ENCODE measurements around the gene RFXAP. TPM values are rescaled to one million over a fixed set of nuclear protein-coding genes. Genes with fewer than 3 reads are reported as not detected.

RFXAP gene
- total RNA-seq, 1 experiment from 2014 or later, result 11.5 TPM

- H3K36me3 Mint-ChIP-seq (ENCODE audit: insufficient read depth, unreplicated experiment), result no peaks in the 10 kb centered on the region
- H3K27me3 ChIP-seq (replicated peaks; ENCODE audit: control insufficient read depth, insufficient read depth, low read length), result no peaks in the 10 kb centered on the region; the same call in 1 of the 2 replicates
- intact Hi-C loops (cut with micrococcal nuclease; ENCODE audit: unreplicated experiment), result no loop called here
- 0 out of 2 replicates have a peak, but pooled peaks cover 5% of the 10 kb centered on the region for H3K9me3 ChIP-seq
- no peak overlapping the region for H3K4me3 ChIP-seq (ENCODE audit: low read depth, low read length)
- CTCF ChIA-PET, result no interaction called here
- no peaks in the 10 kb centered on the region for H3K4me1 Mint-ChIP-seq (ENCODE audit: low read depth, unreplicated experiment)
- no peak overlapping the region for H3K27ac Mint-ChIP-seq (ENCODE audit: unreplicated experiment)
- no TSS peak for BruUV-seq (replicated peaks)
- TF ChIP-seq, protein P1, sequence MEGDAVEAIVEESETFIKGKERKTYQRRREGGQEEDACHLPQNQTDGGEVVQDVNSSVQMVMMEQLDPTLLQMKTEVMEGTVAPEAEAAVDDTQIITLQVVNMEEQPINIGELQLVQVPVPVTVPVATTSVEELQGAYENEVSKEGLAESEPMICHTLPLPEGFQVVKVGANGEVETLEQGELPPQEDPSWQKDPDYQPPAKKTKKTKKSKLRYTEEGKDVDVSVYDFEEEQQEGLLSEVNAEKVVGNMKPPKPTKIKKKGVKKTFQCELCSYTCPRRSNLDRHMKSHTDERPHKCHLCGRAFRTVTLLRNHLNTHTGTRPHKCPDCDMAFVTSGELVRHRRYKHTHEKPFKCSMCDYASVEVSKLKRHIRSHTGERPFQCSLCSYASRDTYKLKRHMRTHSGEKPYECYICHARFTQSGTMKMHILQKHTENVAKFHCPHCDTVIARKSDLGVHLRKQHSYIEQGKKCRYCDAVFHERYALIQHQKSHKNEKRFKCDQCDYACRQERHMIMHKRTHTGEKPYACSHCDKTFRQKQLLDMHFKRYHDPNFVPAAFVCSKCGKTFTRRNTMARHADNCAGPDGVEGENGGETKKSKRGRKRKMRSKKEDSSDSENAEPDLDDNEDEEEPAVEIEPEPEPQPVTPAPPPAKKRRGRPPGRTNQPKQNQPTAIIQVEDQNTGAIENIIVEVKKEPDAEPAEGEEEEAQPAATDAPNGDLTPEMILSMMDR (IDR thresholded peaks at IDR 0.05; ENCODE audit: insufficient read depth in 1 of 2, low read depth in 1 of 2, low read length in 1 of 2, severe bottlenecking in 1 of 2, unreplicated experiment in 1 of 2), result no peak
- POLR2A ChIA-PET, result no interaction called here
- H3K27me3 Mint-ChIP-seq (ENCODE audit: insufficient read depth, unreplicated experiment), result peaks cover 2% of the 10 kb centered on the region
- H3K4me1 ChIP-seq, result no peaks in the 10 kb centered on the region
- H3K4me3 Mint-ChIP-seq (ENCODE audit: unreplicated experiment), result no peak overlapping the region
- H3K36me3 ChIP-seq (ENCODE audit: control insufficient read depth, insufficient read depth, low read length), result no peaks in the 10 kb centered on the region
- DNase-seq, result no peak
- H3K9me3 Mint-ChIP-seq (ENCODE audit: unreplicated experiment), result no peaks in the 10 kb centered on the region
Observed at GRCh38 chr13:36772853-36773252, 46.2 kb upstream of the RFXAP start.

DNA sequence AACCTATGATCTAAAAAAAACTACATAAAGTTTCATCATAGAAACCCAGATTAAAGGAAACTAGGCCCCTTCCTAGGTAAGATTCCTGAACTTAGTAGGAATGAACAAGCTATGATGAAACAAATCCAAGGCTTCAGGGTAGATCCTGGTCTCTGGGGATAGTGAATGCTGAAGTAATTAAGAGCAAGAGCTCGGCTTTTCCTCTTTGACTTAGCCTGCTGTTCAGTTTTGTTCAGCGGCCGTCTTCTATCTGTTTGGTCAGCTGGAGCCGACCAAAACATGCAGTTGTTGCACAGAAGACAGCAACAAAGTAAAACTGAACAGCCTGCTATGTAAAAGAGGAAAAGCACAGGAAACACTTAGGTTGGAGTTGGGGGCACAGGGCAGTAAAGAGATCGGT lies 44.1 kb upstream of the RFXAP start:
- H3K4me1 Mint-ChIP-seq (ENCODE audit: low read depth, unreplicated experiment), result no peaks in the 10 kb centered on the region
- H3K36me3 Mint-ChIP-seq (ENCODE audit: insufficient read depth, unreplicated experiment), result no peaks in the 10 kb centered on the region
- H3K4me3 Mint-ChIP-seq (ENCODE audit: unreplicated experiment), result no peak overlapping the region

GRCh38 chr13:36776175-36776574 lies 42.8 kb upstream of the RFXAP start:
- no peak overlapping the region for H3K27ac Mint-ChIP-seq (ENCODE audit: unreplicated experiment)
- intact Hi-C loops (cut with micrococcal nuclease; ENCODE audit: unreplicated experiment), result no loop called here
- Histone ChIP-seq H3K4me1 (0 out of 2 replicates have a peak, but pooled peaks cover 2% of the 10 kb centered on the region), H3K4me3 (ENCODE audit: low read depth, low read length) (no peak overlapping the region), H3K36me3 (ENCODE audit: control insufficient read depth, insufficient read depth, low read length) (no peaks in the 10 kb centered on the region), H3K27me3 (replicated peaks; ENCODE audit: control insufficient read depth, insufficient read depth, low read length) (no peaks in the 10 kb centered on the region), H3K9me3 (0 out of 2 replicates have a peak, but pooled peaks cover 3% of the 10 kb centered on the region)
- no peaks in the 10 kb centered on the region for H3K36me3 Mint-ChIP-seq (ENCODE audit: insufficient read depth, unreplicated experiment)
- BruUV-seq (replicated peaks), result no TSS peak
- ChIA-PET CTCF (no interaction called here), POLR2A (no interaction called here)
- no peak for DNase-seq
- no peaks in the 10 kb centered on the region for H3K4me1 Mint-ChIP-seq (ENCODE audit: low read depth, unreplicated experiment)
- peaks cover 2% of the 10 kb centered on the region for H3K27me3 Mint-ChIP-seq (ENCODE audit: insufficient read depth, unreplicated experiment)
- H3K4me3 Mint-ChIP-seq (ENCODE audit: unreplicated experiment), result no peak overlapping the region
- H3K9me3 Mint-ChIP-seq (ENCODE audit: unreplicated experiment), result no peaks in the 10 kb centered on the region
- TF ChIP-seq, protein P1 (IDR thresholded peaks at IDR 0.05; ENCODE audit: insufficient read depth in 1 of 2, low read depth in 1 of 2, low read length in 1 of 2, severe bottlenecking in 1 of 2, unreplicated experiment in 1 of 2), result no peak

More for the DNA sequence above, 44.1 kb upstream of the RFXAP start:
- ChIA-PET CTCF (no interaction called here), POLR2A (no interaction called here)
- BruUV-seq (replicated peaks), result no TSS peak
- H3K9me3 Mint-ChIP-seq (ENCODE audit: unreplicated experiment), result no peaks in the 10 kb centered on the region
- TF ChIP-seq, protein P1 (IDR thresholded peaks at IDR 0.05; ENCODE audit: insufficient read depth in 1 of 2, low read depth in 1 of 2, low read length in 1 of 2, severe bottlenecking in 1 of 2, unreplicated experiment in 1 of 2), result no peak
- Histone ChIP-seq H3K36me3 (ENCODE audit: control insufficient read depth, insufficient read depth, low read length) (no peaks in the 10 kb centered on the region), H3K4me3 (ENCODE audit: low read depth, low read length) (no peak overlapping the region), H3K4me1 (0 out of 2 replicates have a peak, but pooled peaks cover 2% of the 10 kb centered on the region), H3K9me3 (0 out of 2 replicates have a peak, but pooled peaks cover 3% of the 10 kb centered on the region), H3K27me3 (replicated peaks; ENCODE audit: control insufficient read depth, insufficient read depth, low read length) (no peaks in the 10 kb centered on the region; the same call in 1 of the 2 replicates)
- intact Hi-C loops (cut with micrococcal nuclease; ENCODE audit: unreplicated experiment), result no loop called here
- no peak for DNase-seq
- H3K27me3 Mint-ChIP-seq (ENCODE audit: insufficient read depth, unreplicated experiment), result peaks cover 2% of the 10 kb centered on the region
- no peak overlapping the region for H3K27ac Mint-ChIP-seq (ENCODE audit: unreplicated experiment)

Data from Caco-2 (cell line).